Stimulated activated CD8-positive, alpha-beta memory T cell treated with anti-CD3 and anti-CD28 coated beads, Interleukin-15, amount 100 ng/mL, for 1 hour (primary cell): ENCODE data around the gene NKAIN2.
"Not testable (repeated sequence)": the region's sequence is repeated elsewhere in the genome, so short reads cannot be mapped to it uniquely, and the experiment has no call there.

ENCODE experiments used
- DNase-seq: peaks from one replicate; pipeline ENCODE4 v3.0.0-alpha.2; 2020; ENCODE audit warnings: low read depth

Gene NKAIN2

GRCh38 chr6:123895346-123895745, 91.7 kb downstream of the NKAIN2 start:
- DNase-seq, result no peak

GRCh38 chr6:123895806-123896205, 92.1 kb downstream of the NKAIN2 start:
- no peak for DNase-seq

GRCh38 chr6:123896869-123897268, 93.2 kb downstream of the NKAIN2 start:
- DNase-seq, result no peak

GRCh38 chr6:123897965-123898364, 94.3 kb downstream of the NKAIN2 start:
- DNase-seq, result no peak

DNA sequence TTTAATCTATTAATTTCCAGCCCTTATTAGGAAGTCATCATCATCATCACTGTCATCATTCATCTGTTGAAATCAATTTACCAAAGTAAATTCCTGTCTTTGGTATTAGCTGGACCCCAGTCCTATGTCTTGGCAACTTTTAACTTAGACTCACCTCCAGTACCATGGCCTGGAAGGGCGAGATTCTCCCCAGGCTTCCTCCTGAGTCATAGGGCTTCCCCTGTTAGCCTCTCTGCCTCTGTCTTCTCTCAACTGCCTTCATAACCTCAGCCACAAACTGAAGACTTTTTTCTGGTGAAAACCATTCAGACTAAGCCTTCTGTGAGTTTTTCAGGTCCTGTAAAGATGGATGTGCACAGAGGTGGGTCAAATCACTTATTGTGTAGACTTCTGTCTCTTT, 95.0 kb downstream of the NKAIN2 start:
- DNase-seq, result no peak

GRCh38 chr6:123899745-123900144, 96.1 kb downstream of the NKAIN2 start:
- DNase-seq, result no peak

- DNase-seq, result no peak
Measured at GRCh38 chr6:123901436-123901835, 97.8 kb downstream of the NKAIN2 start.

GRCh38 chr6:123902738-123903313, 99.2 kb downstream of the NKAIN2 start:
- DNase-seq, result no peak

GRCh38 chr6:123904228-123904627, 100.6 kb downstream of the NKAIN2 start:
- DNase-seq, result no peak

- no peak for DNase-seq
Measured at GRCh38 chr6:123908797-123909196, 105.1 kb downstream of the NKAIN2 start.

DNA sequence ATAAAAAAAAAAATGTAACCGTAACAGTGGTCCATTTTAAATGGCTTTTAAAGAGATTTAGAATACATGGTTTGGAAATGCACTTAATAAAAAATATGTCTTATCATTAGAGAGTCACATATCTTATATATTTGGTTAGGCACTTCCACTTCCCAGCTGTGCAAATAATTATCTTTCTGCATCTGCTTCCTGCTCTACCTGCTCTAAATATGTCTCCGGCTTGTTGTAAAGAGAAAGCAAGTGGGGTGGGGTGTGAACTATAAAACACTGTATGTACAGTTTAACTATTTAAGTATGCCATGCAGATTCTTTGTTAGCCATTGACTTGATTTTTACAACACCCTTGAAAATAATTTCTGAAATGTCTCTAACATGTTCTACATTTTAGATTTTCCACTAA, 106.3 kb downstream of the NKAIN2 start:
- DNase-seq, result no peak

DNA sequence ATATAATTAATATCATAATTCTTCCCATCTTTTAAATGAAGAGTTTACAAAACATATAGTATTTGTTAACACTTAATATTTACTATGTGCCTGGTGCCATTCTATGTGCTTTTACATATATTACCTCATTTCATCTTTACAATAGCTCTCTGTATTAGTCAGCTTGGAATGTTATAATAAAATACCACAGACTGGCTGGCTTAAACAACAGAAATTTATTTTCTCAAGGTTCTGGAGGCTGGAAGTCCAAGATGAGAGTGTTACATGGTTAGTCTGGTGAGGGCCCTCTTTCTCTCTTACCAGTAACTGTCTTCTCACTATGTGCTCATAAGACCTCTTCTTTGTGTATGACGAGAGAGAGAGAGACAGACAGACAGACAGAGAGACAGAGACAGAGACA, 110.2 kb downstream of the NKAIN2 start:
- no peak for DNase-seq

DNA sequence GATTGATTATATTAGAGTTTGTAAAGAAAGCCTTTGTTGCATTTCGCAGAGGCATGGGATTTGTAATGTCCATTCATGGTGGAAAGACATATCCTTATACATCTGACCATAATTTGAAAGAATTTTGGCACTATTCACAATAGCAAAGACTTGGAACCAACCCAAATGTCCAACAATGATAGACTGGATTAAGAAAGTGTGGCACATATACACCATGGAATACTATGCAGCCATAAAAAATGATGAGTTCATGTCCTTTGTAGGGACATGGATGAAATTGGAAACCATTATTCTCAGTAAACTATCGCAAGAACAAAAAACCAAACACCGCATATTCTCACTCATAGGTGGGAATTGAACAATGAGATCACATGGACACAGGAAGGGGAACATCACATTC, 119.7 kb downstream of the NKAIN2 start:
- not testable (repeated sequence) for DNase-seq

DNA sequence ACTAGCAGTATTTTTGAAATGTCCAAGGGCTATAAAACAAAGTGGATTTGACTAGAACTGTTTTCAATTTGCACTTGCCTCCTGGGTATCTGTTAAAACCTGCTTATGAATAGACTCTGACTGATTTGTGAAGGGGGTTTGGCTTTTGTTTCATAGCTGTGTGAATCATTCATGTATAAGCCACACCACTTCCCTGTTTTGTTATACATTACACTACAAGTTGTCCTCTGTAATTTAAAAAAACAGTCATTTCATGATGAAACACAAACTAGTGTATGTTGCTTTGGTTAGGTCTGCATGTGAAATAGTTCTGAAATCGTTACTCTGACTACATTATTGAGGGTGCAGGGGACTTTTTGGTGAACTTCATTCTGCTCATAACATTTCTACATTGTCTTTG, 121.7 kb downstream of the NKAIN2 start:
- no peak for DNase-seq

GRCh38 chr6:123925842-123926399, 122.3 kb downstream of the NKAIN2 start:
- DNase-seq, result no peak

DNA sequence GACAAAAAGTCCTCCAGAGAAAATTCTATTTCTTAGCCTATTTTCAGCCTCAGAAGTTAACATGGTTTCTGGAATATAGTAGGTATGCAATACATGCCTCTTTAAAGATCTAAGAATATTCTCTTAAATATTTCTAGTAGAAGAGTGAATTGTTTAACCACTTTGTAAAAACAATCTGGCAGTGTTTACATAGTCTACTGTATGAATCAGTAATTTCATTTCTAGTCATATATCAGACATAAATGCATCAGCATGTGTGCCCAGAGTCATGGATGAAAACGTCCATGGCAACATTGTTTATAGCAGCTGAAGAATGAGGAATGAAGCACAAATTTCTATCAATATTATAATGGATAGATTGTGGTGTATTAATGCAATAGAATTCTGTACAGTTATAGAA, 124.9 kb downstream of the NKAIN2 start:
- DNase-seq, result no peak

GRCh38 chr6:123931928-123932327, 128.3 kb downstream of the NKAIN2 start:
- no peak for DNase-seq

GRCh38 chr6:123940551-123940950, 136.9 kb downstream of the NKAIN2 start:
- DNase-seq, result no peak

DNA sequence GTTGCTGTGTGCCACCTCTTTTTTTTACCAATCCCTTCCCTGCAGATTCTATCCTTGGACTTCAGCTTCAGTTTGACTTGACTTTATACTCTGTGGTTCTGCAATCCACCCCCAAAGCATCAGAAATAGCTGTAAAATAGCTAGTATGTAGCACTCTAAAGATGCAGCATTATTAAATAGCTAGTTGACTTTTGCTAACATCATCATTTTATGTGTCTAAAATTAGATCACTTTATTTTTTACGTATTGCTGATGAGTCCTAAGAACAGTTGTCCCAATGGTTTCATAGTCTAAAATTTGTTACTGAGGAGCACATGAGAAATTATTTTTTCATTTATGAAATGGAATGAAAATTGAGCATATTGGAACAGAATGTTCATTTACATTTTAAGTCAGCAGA, 138.2 kb downstream of the NKAIN2 start:
- DNase-seq, result no peak

- DNase-seq, result no peak
Measured at GRCh38 chr6:123945386-123945785, 141.7 kb downstream of the NKAIN2 start.

DNA sequence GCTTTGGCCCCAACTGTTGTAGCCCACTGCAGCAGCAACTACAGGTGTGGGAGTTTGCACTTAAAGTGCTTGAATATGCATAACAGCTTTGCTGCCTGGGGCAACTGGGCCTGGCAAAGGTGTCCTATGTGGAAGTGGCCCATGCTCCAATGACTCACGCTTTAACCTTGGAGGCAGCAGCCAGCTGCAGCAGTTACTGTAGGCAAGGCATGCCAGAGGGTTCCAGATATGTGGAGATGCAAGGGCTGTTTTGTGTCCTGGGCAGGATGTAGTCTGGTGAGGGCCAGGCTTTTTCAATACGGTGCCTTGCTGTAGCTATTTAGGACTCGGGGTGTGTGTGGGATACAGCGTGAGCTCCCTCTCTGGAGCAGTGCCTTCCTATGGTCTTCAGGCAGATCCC, 150.3 kb downstream of the NKAIN2 start:
- no peak for DNase-seq

GRCh38 chr6:123956492-123957139, 153.0 kb downstream of the NKAIN2 start:
- DNase-seq, result no peak

DNA sequence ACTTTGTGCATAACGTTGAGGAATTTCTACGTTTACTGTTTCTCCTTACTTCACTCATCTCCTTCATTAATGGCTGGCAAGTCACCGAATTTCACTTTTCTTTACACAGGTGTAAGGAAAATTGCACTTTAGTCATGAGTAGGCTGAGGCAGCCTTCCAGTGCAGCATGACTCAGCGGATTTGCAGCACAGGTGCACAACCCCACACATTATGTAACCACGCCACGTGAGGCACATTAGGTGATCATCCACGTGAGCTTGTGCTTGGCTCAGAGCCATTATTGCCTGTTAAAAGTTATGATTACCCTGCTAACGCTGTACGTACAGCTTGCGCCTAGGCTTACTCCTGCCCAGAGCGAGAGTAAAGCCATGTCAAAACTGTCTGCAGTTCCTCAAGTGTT, 158.8 kb downstream of the NKAIN2 start:
- DNase-seq, result no peak

DNA sequence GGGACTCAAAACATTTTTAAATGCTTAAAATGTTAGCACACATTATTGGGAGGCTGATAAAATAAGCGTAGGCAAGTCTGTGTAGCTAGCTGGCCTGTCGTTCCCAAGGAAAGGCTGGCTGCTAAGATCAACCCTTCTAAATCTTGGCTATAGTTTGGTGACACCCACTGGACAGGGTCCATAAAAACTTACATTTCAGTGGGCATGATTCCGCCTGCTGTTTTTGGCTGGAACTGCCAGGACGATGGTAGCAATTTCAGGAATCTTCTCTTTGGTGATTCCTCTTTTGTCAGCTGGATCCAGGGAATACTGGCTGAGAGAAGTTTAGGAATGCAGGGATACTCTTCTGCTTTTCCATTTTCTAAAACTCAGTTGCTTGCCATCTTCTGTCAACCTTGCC, 162.2 kb downstream of the NKAIN2 start:
- no peak for DNase-seq
